Daoy (cell line): ENCODE measurements around the gene RARB. TPM values are rescaled to one million over a fixed set of nuclear protein-coding genes. Genes with fewer than 3 reads are reported as not detected.
A peak's percentile ranks its signal among the peaks of the same experiment; 100 is the strongest.

Source experiments
- DNase-seq: peaks from one replicate; pipeline ENCODE4 v3.0.0-alpha.2; 2015; ENCODE audit warnings: low read depth
- total RNA-seq: library from RNA; depleted of rRNA; stranded (reverse); fragments of >200 nt; shearing (Covaris generic); gene quantifications from 2 replicates; pipeline ENCODE4 v1.2.3, GENCODE V29; 2014

The RARB gene
- total RNA-seq, 1 experiment from 2014 or later: 4.7 TPM

- peak; percentile 78 for DNase-seq
Measured at GRCh38 chr3:25448750-25449692, 21.0 kb downstream of the RARB start.

- no peak for DNase-seq
Measured at GRCh38 chr3:25449857-25450256, 21.8 kb downstream of the RARB start.

GRCh38 chr3:25452192-25452591, 24.1 kb downstream of the RARB start:
- no peak for DNase-seq

- no peak for DNase-seq
Measured at GRCh38 chr3:25452740-25453139, 24.7 kb downstream of the RARB start.

- no peak for DNase-seq
Measured at GRCh38 chr3:25453619-25454004, 25.5 kb downstream of the RARB start.

- peak; percentile 30 for DNase-seq
Measured at GRCh38 chr3:25454005-25454927, 26.2 kb downstream of the RARB start.

- DNase-seq: peak; percentile 48
Measured at GRCh38 chr3:25455441-25456132, 27.5 kb downstream of the RARB start.

- no peak for DNase-seq
Measured at GRCh38 chr3:25456723-25457670, 28.9 kb downstream of the RARB start.

GRCh38 chr3:25457671-25458419, 29.8 kb downstream of the RARB start:
- no peak for DNase-seq

- no peak for DNase-seq
Measured at GRCh38 chr3:25458420-25458814, 30.4 kb downstream of the RARB start.

GRCh38 chr3:25460751-25461150, 32.7 kb downstream of the RARB start:
- DNase-seq: no peak

GRCh38 chr3:25461946-25462345, 33.9 kb downstream of the RARB start:
- no peak for DNase-seq

GRCh38 chr3:25462495-25462894, 34.4 kb downstream of the RARB start:
- DNase-seq: no peak

- DNase-seq: no peak
Measured at GRCh38 chr3:25463836-25464418, 35.9 kb downstream of the RARB start.

GRCh38 chr3:25465266-25465860, 37.3 kb downstream of the RARB start:
- DNase-seq: no peak

GRCh38 chr3:25468866-25469319, 40.8 kb downstream of the RARB start:
- DNase-seq: no peak

GRCh38 chr3:25469558-25469957, 41.5 kb downstream of the RARB start:
- no peak for DNase-seq

GRCh38 chr3:25471081-25471768, 43.2 kb downstream of the RARB start:
- DNase-seq: no peak
